Measurements from ENCODE around the gene ARVCF. TPM values are rescaled to one million over a fixed set of nuclear protein-coding genes. Genes with fewer than 3 reads are reported as not detected.

ARVCF gene
- total RNA-seq, 4 donors from 2014 or later: 6.5 to 20.0 (median 9.3) TPM

- no peak for DNase-seq (ENCODE audit: low spot score)
- no peak for TF ChIP-seq CTCF (IDR thresholded peaks at IDR 0.05)
- no peak for ATAC-seq (ENCODE audit: low FRiP score)
Measured at GRCh38 chr22:20035375-20036083, 18.9 kb upstream of the ARVCF start.

- no peak for ATAC-seq (ENCODE audit: low FRiP score)
- TF ChIP-seq CTCF (IDR thresholded peaks at IDR 0.05): no peak
- no peak for DNase-seq (ENCODE audit: low spot score)
Measured at GRCh38 chr22:20034143-20034542, 17.5 kb upstream of the ARVCF start.

GRCh38 chr22:20033045-20033706, 16.6 kb upstream of the ARVCF start:
- no peak for DNase-seq (ENCODE audit: low spot score)
- ATAC-seq (ENCODE audit: low FRiP score): no peak
- TF ChIP-seq CTCF (IDR thresholded peaks at IDR 0.05): no peak

GRCh38 chr22:20032407-20032991, 15.9 kb upstream of the ARVCF start:
- TF ChIP-seq CTCF (IDR thresholded peaks at IDR 0.05): no peak
- no peak for ATAC-seq (ENCODE audit: low FRiP score)

GRCh38 chr22:20031732-20032406, 15.2 kb upstream of the ARVCF start:
- DNase-seq (ENCODE audit: low spot score) (no peak), ATAC-seq (ENCODE audit: low FRiP score) (no peak)
- TF ChIP-seq CTCF (IDR thresholded peaks at IDR 0.05): no peak

More at GRCh38 chr22:20032407-20032991, 15.9 kb upstream of the ARVCF start:
- DNase-seq (ENCODE audit: low spot score): no peak

GRCh38 chr22:20029550-20030225, 13.1 kb upstream of the ARVCF start:
- TF ChIP-seq CTCF (IDR thresholded peaks at IDR 0.05): no peak
- DNase-seq (ENCODE audit: low spot score) (no peak), ATAC-seq (ENCODE audit: low FRiP score) (no peak)
